MCF 10A (cell line): Measurements from ENCODE around the gene UBXN11. TPM values are rescaled to one million over a fixed set of nuclear protein-coding genes. Genes with fewer than 3 reads are reported as not detected.

Experiments
- BruUV-seq: library from RNA; stranded (reverse); fragments of 400-500 nt; replicated peaks from 2 replicates; lab custom pipeline; 2021; lab: Mats Ljungman, UMichigan
- CTCF ChIA-PET: fragments of 300-600 bp; sonication (Branson Sonifier 250); formaldehyde crosslinking; extraction: SDS; loops from one replicate; lab custom pipeline; 2021; ENCODE audit warnings: antibody characterized with exemption, inconsistent platforms; lab: Yijun Ruan, JAX
- POLR2A ChIA-PET: fragments of 300-600, 350-650 bp; sonication (Branson Sonifier 250); formaldehyde crosslinking; extraction: SDS; loops from one replicate; lab custom pipeline; 2020; ENCODE audit warnings: antibody characterized with exemption, inconsistent platforms; lab: Yijun Ruan, JAX
- DNase-seq: peaks from one replicate; pipeline ENCODE4 v3.0.0-alpha.2; 2018; ENCODE audit not compliant: unreplicated experiment
- H3K27ac Mint-ChIP-seq: one replicate; pipeline ENCODE4 v1.8.0; 2022; ENCODE audit warnings: mild to moderate bottlenecking, low read depth, mixed read lengths; ENCODE audit not compliant: unreplicated experiment
- H3K27me3 Mint-ChIP-seq: one replicate; pipeline ENCODE4 v1.8.0; 2022; ENCODE audit warnings: mixed read lengths; ENCODE audit not compliant: insufficient read depth, unreplicated experiment
- H3K36me3 Mint-ChIP-seq: one replicate; pipeline ENCODE4 v1.8.0; 2022; ENCODE audit warnings: mild to moderate bottlenecking, moderate library complexity, mixed read lengths; ENCODE audit not compliant: insufficient read depth, unreplicated experiment
- H3K4me1 Mint-ChIP-seq: one replicate; pipeline ENCODE4 v1.8.0; 2022; ENCODE audit warnings: mixed read lengths; ENCODE audit not compliant: insufficient read depth, unreplicated experiment
- H3K4me3 Mint-ChIP-seq: one replicate; pipeline ENCODE4 v1.8.0; 2022; ENCODE audit warnings: mild to moderate bottlenecking, moderate library complexity, mixed read lengths; ENCODE audit not compliant: unreplicated experiment
- H3K9me3 Mint-ChIP-seq: one replicate; pipeline ENCODE4 v1.8.0; 2022; ENCODE audit warnings: mixed read lengths; ENCODE audit not compliant: unreplicated experiment
- CTCF ChIP-seq: fragments of 200-600 bp; IDR thresholded peaks from one replicate; pipeline ENCODE4 v1.8.0; 2022; ENCODE audit warnings: antibody characterized with exemption, mild to moderate bottlenecking; ENCODE audit not compliant: unreplicated experiment
- intact Hi-C: fragments of 100-400 bp; cut with micrococcal nuclease; formaldehyde crosslinking; loops from 2 replicates; pipeline ENCODE4 v1.14.1; 2022
- total RNA-seq: library from RNA; stranded (reverse); gene quantifications from 2 replicates; pipeline ENCODE4 v1.2.3, GENCODE V29; 2022

UBXN11 gene
- total RNA-seq, 1 experiment from 2014 or later, result 17.7 TPM

GRCh38 chr1:26280333-26281042 lies 25.9 kb downstream of the UBXN11 start:
- no peaks in the 10 kb centered on the region for H3K27me3 Mint-ChIP-seq
- DNase-seq, result no peak
- peak overlapping the region; percentile 89 for H3K27ac Mint-ChIP-seq
- peaks cover 31% of the 10 kb centered on the region for H3K36me3 Mint-ChIP-seq
- peak overlapping the region; percentile 89 for H3K4me3 Mint-ChIP-seq
- no TSS peak for BruUV-seq
- H3K9me3 Mint-ChIP-seq, result no peaks in the 10 kb centered on the region
- ChIA-PET CTCF (interaction anchor here (0.6 to 1.3 kb wide), 7 partner anchors 28 to 154 kb away, joined by 3 to 5 read pairs (median 4); no protein-coding TSS in a partner anchor), POLR2A (interaction anchor here (0.5 to 8.9 kb wide), 15 partner anchors 9 to 169 kb away, joined by 3 to 83 read pairs (median 6); partner anchors contain the start of genes CEP85, UBXN11 and ZNF593)
- no peak for TF ChIP-seq CTCF
- peaks cover 79% of the 10 kb centered on the region for H3K4me1 Mint-ChIP-seq
- intact Hi-C loops, result no loop called here

DNA sequence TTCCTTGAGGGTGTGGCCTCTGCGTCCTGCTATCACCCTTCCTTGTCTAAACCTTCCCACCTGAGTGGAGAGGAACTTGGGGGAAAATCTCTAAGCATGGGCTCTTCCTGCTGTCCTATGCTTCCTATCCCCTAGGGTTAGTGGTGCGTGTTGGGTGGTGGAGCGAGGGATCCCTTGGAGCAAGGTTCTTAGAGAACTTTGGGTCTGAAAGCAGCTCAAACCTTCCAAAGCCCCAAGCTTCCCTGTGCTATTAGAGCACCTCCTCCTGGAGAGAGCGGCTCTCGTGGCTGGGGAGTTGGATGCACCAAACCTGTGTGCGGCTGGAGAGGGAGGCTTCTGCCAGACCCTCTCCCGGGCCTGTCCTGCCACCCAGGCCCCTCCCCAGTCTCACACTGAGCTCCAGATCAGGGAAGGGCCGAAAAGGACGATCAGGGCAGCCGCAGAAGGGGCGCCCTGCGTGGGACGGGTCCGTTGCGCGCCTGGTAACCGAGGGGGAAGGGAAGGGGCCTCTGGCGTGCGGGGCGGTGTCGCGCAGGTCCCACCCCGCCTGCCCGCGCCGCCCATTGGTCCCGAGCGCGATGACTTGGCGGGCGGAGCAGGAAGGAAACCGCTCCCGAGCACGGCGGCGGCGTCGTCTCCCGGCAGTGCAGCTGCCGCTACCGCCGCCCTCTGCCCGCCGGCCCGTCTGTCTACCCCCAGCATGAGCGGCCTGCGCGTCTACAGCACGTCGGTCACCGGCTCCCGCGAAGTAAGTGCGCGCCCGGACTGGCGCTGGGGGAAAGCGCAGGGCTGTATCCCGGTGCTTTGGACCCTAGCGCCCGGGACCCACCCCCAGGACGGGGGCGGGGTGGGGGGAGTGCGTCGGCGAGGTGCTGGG lies 26.7 kb downstream of the UBXN11 start, which contains the start of gene SH3BGRL3:
Gene SH3BGRL3 (plus strand): TSS at position 631 of the 877 bp plus-strand sequence. CDS start 70 bp downstream, at position 701.
- Mint-ChIP-seq H3K4me1 (peaks cover 78% of the 10 kb centered on the region), H3K27me3 (no peaks in the 10 kb centered on the region), H3K27ac (peak within 1 kb of the TSS; percentile 89), H3K9me3 (no peaks in the 10 kb centered on the region), H3K36me3 (peaks cover 31% of the 10 kb centered on the region), H3K4me3 (peak within 1 kb of the TSS; percentile 89)
- ChIA-PET POLR2A (interaction anchor here (0.5 to 8.9 kb wide), 29 partner anchors 9 to 1978 kb away, joined by 3 to 83 read pairs (median 4); partner anchors contain the start of genes CEP85, CNKSR1, DHDDS and UBXN11), CTCF (interaction anchor here (0.5 to 6.5 kb wide), 13 partner anchors 29 to 153 kb away, joined by 3 to 51 read pairs (median 3); partner anchors contain the start of gene CEP85)
- BruUV-seq, result no TSS peak
- intact Hi-C loops, result loop anchor here (2.0 to 5.0 kb wide), 2 partner anchors 27 to 167 kb away; partner anchors contain the start of genes PDIK1L and UBXN11
- DNase-seq, result peak; percentile 82
- no peak for TF ChIP-seq CTCF

- H3K36me3 Mint-ChIP-seq, result peaks cover 31% of the 10 kb centered on the region
- peaks cover 79% of the 10 kb centered on the region for H3K4me1 Mint-ChIP-seq
- intact Hi-C loops, result loop anchor here (2.0 to 5.0 kb wide), 2 partner anchors 28 to 167 kb away; partner anchors contain the start of genes PDIK1L and UBXN11
- peak overlapping the region; percentile 89 for H3K4me3 Mint-ChIP-seq
- no peak for TF ChIP-seq CTCF
- H3K27ac Mint-ChIP-seq, result peak overlapping the region; percentile 89
- BruUV-seq, result TSS peak; percentile 30
- peak; percentile 81 for DNase-seq
- H3K27me3 Mint-ChIP-seq, result no peaks in the 10 kb centered on the region
- ChIA-PET CTCF (interaction anchor here (0.5 to 6.5 kb wide), 10 partner anchors 43 to 141 kb away, joined by 3 to 51 read pairs (median 4); partner anchors contain the start of gene CEP85), POLR2A (interaction anchor here (0.5 to 8.9 kb wide), 32 partner anchors 8 to 1979 kb away, joined by 3 to 83 read pairs (median 4); partner anchors contain the start of genes CEP85, CNKSR1, DHDDS and HMGN2)
- no peaks in the 10 kb centered on the region for H3K9me3 Mint-ChIP-seq
Observed at GRCh38 chr1:26278724-26279455, 27.5 kb downstream of the UBXN11 start.
